Endothelial cell (in vitro differentiated cells): Measurements from ENCODE around the gene ZDHHC5. TPM values are rescaled to one million over a fixed set of nuclear protein-coding genes. Genes with fewer than 3 reads are reported as not detected.

Experiments used
- DNase-seq: peaks from one replicate; pipeline ENCODE4 v3.0.0; 2021; ENCODE audit warnings: low spot score
- H3K27ac Mint-ChIP-seq: one replicate; pipeline ENCODE4 v1.8.0; 2021; ENCODE audit warnings: mixed read lengths, inconsistent platforms; ENCODE audit not compliant: unreplicated experiment
- H3K27me3 Mint-ChIP-seq: one replicate; pipeline ENCODE4 v1.8.0; 2021; ENCODE audit warnings: mild to moderate bottlenecking, moderate library complexity, mixed read lengths, inconsistent platforms; ENCODE audit not compliant: unreplicated experiment
- H3K36me3 Mint-ChIP-seq: one replicate; pipeline ENCODE4 v1.8.0; 2021; ENCODE audit warnings: mild to moderate bottlenecking, low read depth, mixed read lengths, inconsistent platforms; ENCODE audit not compliant: unreplicated experiment
- H3K4me1 Mint-ChIP-seq: one replicate; pipeline ENCODE4 v1.8.0; 2021; ENCODE audit warnings: mild to moderate bottlenecking, mixed read lengths, inconsistent platforms; ENCODE audit not compliant: unreplicated experiment
- H3K4me3 Mint-ChIP-seq: one replicate; pipeline ENCODE4 v1.8.0; 2021; ENCODE audit warnings: mild to moderate bottlenecking, mixed read lengths, inconsistent platforms; ENCODE audit not compliant: unreplicated experiment
- H3K9me3 Mint-ChIP-seq: one replicate; pipeline ENCODE4 v1.8.0; 2021; ENCODE audit warnings: mixed read lengths, inconsistent platforms; ENCODE audit not compliant: unreplicated experiment
- CTCF ChIP-seq: fragments of 200-600 bp; sonication (generic); IDR thresholded peaks from one replicate; pipeline ENCODE4 v1.5.0; 2021; ENCODE audit warnings: antibody characterized with exemption; ENCODE audit not compliant: unreplicated experiment
- long read RNA-seq: library from polyadenylated mRNA; unstranded; transcript quantifications from one replicate; pipeline ENCODE4 v2.0.0, GENCODE V29; 2020; ENCODE audit not compliant: unreplicated experiment
- total RNA-seq: library from RNA; stranded (reverse); fragmentation: NEBNext Ultra II Directional; extraction: Animal tissue kit (Norgen Biotek cat#: 25700); gene quantifications from one replicate; pipeline ENCODE4 v1.2.1, GENCODE V29; 2021; ENCODE audit not compliant: unreplicated experiment

Gene ZDHHC5, protein sequence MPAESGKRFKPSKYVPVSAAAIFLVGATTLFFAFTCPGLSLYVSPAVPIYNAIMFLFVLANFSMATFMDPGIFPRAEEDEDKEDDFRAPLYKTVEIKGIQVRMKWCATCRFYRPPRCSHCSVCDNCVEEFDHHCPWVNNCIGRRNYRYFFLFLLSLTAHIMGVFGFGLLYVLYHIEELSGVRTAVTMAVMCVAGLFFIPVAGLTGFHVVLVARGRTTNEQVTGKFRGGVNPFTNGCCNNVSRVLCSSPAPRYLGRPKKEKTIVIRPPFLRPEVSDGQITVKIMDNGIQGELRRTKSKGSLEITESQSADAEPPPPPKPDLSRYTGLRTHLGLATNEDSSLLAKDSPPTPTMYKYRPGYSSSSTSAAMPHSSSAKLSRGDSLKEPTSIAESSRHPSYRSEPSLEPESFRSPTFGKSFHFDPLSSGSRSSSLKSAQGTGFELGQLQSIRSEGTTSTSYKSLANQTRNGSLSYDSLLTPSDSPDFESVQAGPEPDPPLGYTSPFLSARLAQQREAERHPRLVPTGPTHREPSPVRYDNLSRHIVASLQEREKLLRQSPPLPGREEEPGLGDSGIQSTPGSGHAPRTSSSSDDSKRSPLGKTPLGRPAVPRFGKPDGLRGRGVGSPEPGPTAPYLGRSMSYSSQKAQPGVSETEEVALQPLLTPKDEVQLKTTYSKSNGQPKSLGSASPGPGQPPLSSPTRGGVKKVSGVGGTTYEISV
- 78.3 TPM for total RNA-seq
- long read RNA-seq, full-length matches to known transcripts: 2 of 4 reads
- long read RNA-seq, partial matches to known transcripts: 2 of 4 reads
- long read RNA-seq, other reads (novel, unspliced or antisense): 0 of 4 reads

DNA sequence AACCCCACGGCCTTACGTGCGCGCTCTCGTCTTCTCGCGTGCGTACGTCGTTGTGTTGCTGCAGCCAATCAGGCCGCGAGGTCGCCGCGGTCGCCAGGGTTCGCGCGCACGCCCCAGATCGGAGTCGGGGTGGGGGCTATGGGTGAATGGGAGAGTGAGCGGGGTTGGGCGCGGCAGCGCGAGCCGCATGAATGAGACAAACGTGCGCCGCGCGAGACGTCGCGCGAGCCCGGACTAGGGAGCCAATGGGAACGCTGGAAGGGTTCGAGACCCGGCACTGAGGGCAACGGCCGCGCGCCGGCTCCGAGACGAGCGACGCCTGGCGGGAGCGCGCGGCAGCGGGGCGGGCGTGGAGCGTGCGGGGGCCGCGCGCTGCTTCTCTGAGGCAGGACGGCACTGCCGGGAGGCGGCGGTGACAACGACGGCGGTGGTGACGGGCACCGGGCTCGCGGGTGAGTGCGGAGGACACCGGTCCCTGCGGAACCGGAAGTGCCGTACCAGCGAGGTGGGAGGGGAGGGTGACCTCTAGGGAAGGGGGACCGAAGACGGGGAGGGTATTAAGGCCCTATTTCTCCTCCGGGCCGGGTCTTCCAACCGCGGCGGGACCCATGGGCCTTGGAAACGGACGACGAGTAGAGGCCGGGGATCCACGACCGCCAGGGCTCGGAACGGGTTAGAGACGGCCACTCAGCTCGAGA, at the start of gene ZDHHC5:
TSS of gene ZDHHC5 (plus strand) at position 379 of the 698 bp plus-strand sequence. CDS start 4,977 bp downstream, outside the sequence.
- H3K9me3 Mint-ChIP-seq: no peaks in the 10 kb centered on the region
- H3K36me3 Mint-ChIP-seq: peaks cover 27% of the 10 kb centered on the region
- TF ChIP-seq CTCF: peak; percentile 80
- peaks cover 21% of the 10 kb centered on the region for H3K27me3 Mint-ChIP-seq
- H3K4me1 Mint-ChIP-seq: peaks cover 29% of the 10 kb centered on the region
- peak within 1 kb of the TSS; percentile 100 for H3K4me3 Mint-ChIP-seq
- peak within 1 kb of the TSS; percentile 100 for H3K27ac Mint-ChIP-seq
- DNase-seq: peak; percentile 97

GRCh38 chr11:57618438-57618837, 49.5 kb upstream of the ZDHHC5 start:
- Mint-ChIP-seq H3K4me1 (no peaks in the 10 kb centered on the region), H3K4me3 (no peak overlapping the region), H3K36me3 (peaks cover 51% of the 10 kb centered on the region), H3K9me3 (peaks cover 6% of the 10 kb centered on the region), H3K27me3 (no peaks in the 10 kb centered on the region), H3K27ac (no peak overlapping the region)
- DNase-seq: no peak
- no peak for TF ChIP-seq CTCF

- Mint-ChIP-seq H3K9me3 (peaks cover 6% of the 10 kb centered on the region), H3K4me1 (no peaks in the 10 kb centered on the region), H3K27ac (no peak overlapping the region), H3K4me3 (peak overlapping the region; percentile 37), H3K27me3 (no peaks in the 10 kb centered on the region), H3K36me3 (peaks cover 49% of the 10 kb centered on the region)
- TF ChIP-seq CTCF: peak; percentile 21
- DNase-seq: no peak
Measured at GRCh38 chr11:57619331-57619730, 48.6 kb upstream of the ZDHHC5 start.

DNA sequence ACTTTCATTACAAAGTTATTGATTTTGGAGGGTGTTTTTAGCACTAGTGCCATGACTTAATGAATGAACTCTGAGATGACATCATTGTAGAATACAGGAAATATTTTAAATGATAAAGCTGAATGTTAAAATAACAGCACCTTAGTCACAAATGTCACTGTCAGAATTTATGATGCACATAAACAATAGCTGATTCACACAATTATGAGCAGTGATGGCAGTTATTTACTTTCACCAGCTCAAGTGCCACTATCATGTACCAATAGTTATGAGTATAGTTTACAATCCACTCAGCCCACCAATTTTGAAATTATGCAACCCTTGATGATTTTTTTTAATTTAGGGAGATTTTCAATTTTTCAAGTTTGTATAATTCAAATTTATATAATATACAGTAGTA, 47.4 kb upstream of the ZDHHC5 start:
- no peak overlapping the region for H3K4me3 Mint-ChIP-seq
- peaks cover 6% of the 10 kb centered on the region for H3K9me3 Mint-ChIP-seq
- no peak overlapping the region for H3K27ac Mint-ChIP-seq
- peaks cover 44% of the 10 kb centered on the region for H3K36me3 Mint-ChIP-seq
- no peak for TF ChIP-seq CTCF
- DNase-seq: no peak
- H3K27me3 Mint-ChIP-seq: peaks cover 6% of the 10 kb centered on the region
- H3K4me1 Mint-ChIP-seq: no peaks in the 10 kb centered on the region
